Upper lobe of left lung (tissue), 6 donors: ENCODE measurements around the gene ITPR2. TPM values are rescaled to one million over a fixed set of nuclear protein-coding genes. Genes with fewer than 3 reads are reported as not detected.

Experiments used
- ATAC-seq, 2 donors: fragments of 200-7000 bp; cut with Tn5 transposase; one replicate each; pipeline ENCODE4 v1.9.1; 2022; ENCODE audit warnings: mild to moderate bottlenecking in 2 of 2, moderate library complexity in 2 of 2; ENCODE audit not compliant: low FRiP score in 2 of 2
- DNase-seq, 2 donors: peaks; one replicate each; pipeline ENCODE4 v3.0.0-alpha.2; 2019 to 2020
- H3K27ac ChIP-seq, 4 donors: fragments of 200-600 bp; sonication (generic); one replicate each; pipeline ENCODE4 v1.5.1; 2016 to 2019
- H3K27me3 ChIP-seq, 4 donors: fragments of 200-600 bp; sonication (generic); one replicate each; pipeline ENCODE4 v1.5.1; 2017 to 2019
- H3K36me3 ChIP-seq, 4 donors: fragments of 200-600 bp; sonication (generic); one replicate each; pipeline ENCODE4 v1.5.1; 2016 to 2019
- H3K4me1 ChIP-seq, 4 donors: fragments of 200-600 bp; sonication (generic); one replicate each; pipeline ENCODE4 v1.5.1; 2018 to 2019
- H3K4me3 ChIP-seq, 4 donors: fragments of 200-600 bp; sonication (generic); one replicate each; pipeline ENCODE4 v1.5.1; 2017 to 2019; ENCODE audit warnings: mild to moderate bottlenecking in 2 of 4, moderate library complexity in 1 of 4
- H3K9me3 ChIP-seq, 4 donors: fragments of 200-600 bp; sonication (generic); one replicate each; pipeline ENCODE4 v1.5.1; 2018 to 2019
- CTCF ChIP-seq, 6 experiments: fragments of 450-650 bp in 4 of 6; fragments of 200-600 bp in 2 of 6; sonication (generic) in 2 of 6; IDR thresholded peaks; one replicate each; pipeline ENCODE4 v1.5.1; 2016 to 2019; ENCODE audit warnings: antibody characterized with exemption in 6 of 6
- EP300 ChIP-seq, 4 donors: sonication (generic); formaldehyde crosslinking; IDR thresholded peaks; one replicate each; pipeline ENCODE4 v1.5.1; 2017; ENCODE audit warnings: antibody characterized with exemption in 4 of 4, control low read depth in 2 of 4
- POLR2A ChIP-seq, 4 donors: fragments of 450-650 bp; IDR thresholded peaks; one replicate each; pipeline ENCODE4 v1.5.1; 2016 to 2017; ENCODE audit warnings: antibody characterized with exemption in 4 of 4, mild to moderate bottlenecking in 2 of 4
- POLR2AphosphoS5 ChIP-seq, 2 donors: sonication (generic); formaldehyde crosslinking; IDR thresholded peaks; one replicate each; pipeline ENCODE4 v1.5.1; 2017; ENCODE audit warnings: antibody characterized with exemption in 2 of 2
- WGBS, 2 donors: methylation state at CpG; one replicate each; pipeline ENCODE4 v1.1.5; 2017 to 2018; 5-methylcytosine and 5-hydroxymethylcytosine counted together
- total RNA-seq, 6 donors: library from RNA; depleted of rRNA in 4 of 6; stranded (reverse); fragments of >200 nt in 4 of 6; gene quantifications; one replicate each; pipeline versions ENCODE4 v1.1.0 to v1.2.1, GENCODE V29; 2016 to 2021
- donor health status: DM: no; HTN: no; CAD: no; lungs with moderate emphysema.
- donor health status: DM: no; HTN: yes; CAD: no; lungs with severe emphysema.

The ITPR2 gene
- total RNA-seq, 6 donors from 2014 or later, result 35.5 to 115 (median 45.0) TPM

GRCh38 chr12:26740991-26741390 lies 92.0 kb downstream of the ITPR2 start:
- Histone ChIP-seq H3K27me3 (no peaks in the 10 kb centered on the region), H3K4me1 (peaks cover 0 to 6% (median 0%) of the 10 kb centered on the region in 4 donors), H3K36me3 (no peaks in the 10 kb centered on the region), H3K4me3 (no peak overlapping the region), H3K9me3 (no peaks in the 10 kb centered on the region), H3K27ac (no peak overlapping the region)
- no peak for TF ChIP-seq POLR2A (IDR thresholded peaks at IDR 0.05)
- no peak for TF ChIP-seq POLR2AphosphoS5 (IDR thresholded peaks at IDR 0.05)
- no peak for TF ChIP-seq EP300 (IDR thresholded peaks at IDR 0.05)
- no peak for TF ChIP-seq CTCF (IDR thresholded peaks at IDR 0.05)
- ATAC-seq (no peak), DNase-seq (peak in 1 of 2 donors; percentile 36)
- WGBS, 2 donors, result 78 to 84% methylated on average over 4 of the region's 4 CpGs

GRCh38 chr12:26740348-26740747 lies 92.6 kb downstream of the ITPR2 start:
- no peak overlapping the region for H3K27ac ChIP-seq
- ATAC-seq (no peak), DNase-seq (no peak)
- no peaks in the 10 kb centered on the region for H3K27me3 ChIP-seq
- H3K36me3 ChIP-seq, result no peaks in the 10 kb centered on the region
- TF ChIP-seq CTCF (IDR thresholded peaks at IDR 0.05) (no peak), POLR2A (IDR thresholded peaks at IDR 0.05) (no peak), POLR2AphosphoS5 (IDR thresholded peaks at IDR 0.05) (no peak), EP300 (IDR thresholded peaks at IDR 0.05) (no peak)
- WGBS, 2 donors, result 96 to 97% methylated on average over 7 of the region's 7 CpGs
- no peak overlapping the region for H3K4me3 ChIP-seq
- H3K9me3 ChIP-seq, result no peaks in the 10 kb centered on the region
- H3K4me1 ChIP-seq, result peaks cover 0 to 6% (median 0%) of the 10 kb centered on the region in 4 donors

- no peaks in the 10 kb centered on the region for H3K36me3 ChIP-seq
Observed at GRCh38 chr12:26737487-26738030, 95.4 kb downstream of the ITPR2 start.

GRCh38 chr12:26736563-26737486 lies 96.2 kb downstream of the ITPR2 start:
- 90 to 95% methylated on average over 16 of the region's 16 CpGs for WGBS, 2 donors
- H3K9me3 ChIP-seq, result no peaks in the 10 kb centered on the region
- no peak overlapping the region for H3K27ac ChIP-seq
- ATAC-seq, result no peak
- H3K36me3 ChIP-seq, result no peaks in the 10 kb centered on the region
- DNase-seq, result no peak
- H3K4me1 ChIP-seq, result peaks cover 5 to 11% (median 6%) of the 10 kb centered on the region in 4 donors
- no peaks in the 10 kb centered on the region for H3K27me3 ChIP-seq
- no peak overlapping the region for H3K4me3 ChIP-seq
- TF ChIP-seq POLR2AphosphoS5 (IDR thresholded peaks at IDR 0.05), result no peak
- no peak for TF ChIP-seq EP300 (IDR thresholded peaks at IDR 0.05)
- no peak for TF ChIP-seq POLR2A (IDR thresholded peaks at IDR 0.05)

More at GRCh38 chr12:26737487-26738030, 95.4 kb downstream of the ITPR2 start:
- no peak for TF ChIP-seq POLR2A (IDR thresholded peaks at IDR 0.05)
- no peak for TF ChIP-seq CTCF (IDR thresholded peaks at IDR 0.05)
- TF ChIP-seq POLR2AphosphoS5 (IDR thresholded peaks at IDR 0.05), result no peak
- no peak for TF ChIP-seq EP300 (IDR thresholded peaks at IDR 0.05)
- H3K27ac ChIP-seq, result no peak overlapping the region
- H3K4me1 ChIP-seq, result peaks cover under 1 to 6% (median 5%) of the 10 kb centered on the region in 4 donors
- H3K9me3 ChIP-seq, result no peaks in the 10 kb centered on the region
- no peak for DNase-seq
- ATAC-seq, result no peak
- no peaks in the 10 kb centered on the region for H3K27me3 ChIP-seq
- no peak overlapping the region for H3K4me3 ChIP-seq
- WGBS, 2 donors, result 95 to 98% methylated on average over 10 of the region's 10 CpGs

- WGBS, 2 donors, result 89 to 93% methylated on average over 1 of the region's 1 CpG
- no peaks in the 10 kb centered on the region for H3K9me3 ChIP-seq
- H3K4me3 ChIP-seq, result no peak overlapping the region
- no peaks in the 10 kb centered on the region for H3K36me3 ChIP-seq
- ATAC-seq (no peak), DNase-seq (no peak)
- H3K27me3 ChIP-seq, result no peaks in the 10 kb centered on the region
- peaks cover 0 to 13% (median 10%) of the 10 kb centered on the region in 4 donors for H3K4me1 ChIP-seq
- TF ChIP-seq EP300 (IDR thresholded peaks at IDR 0.05), result no peak
- H3K27ac ChIP-seq, result no peak overlapping the region
Observed at GRCh38 chr12:26735249-26735639, 97.8 kb downstream of the ITPR2 start.
